ENCODE results near the gene UCHL1.

The UCHL1 gene

DNA sequence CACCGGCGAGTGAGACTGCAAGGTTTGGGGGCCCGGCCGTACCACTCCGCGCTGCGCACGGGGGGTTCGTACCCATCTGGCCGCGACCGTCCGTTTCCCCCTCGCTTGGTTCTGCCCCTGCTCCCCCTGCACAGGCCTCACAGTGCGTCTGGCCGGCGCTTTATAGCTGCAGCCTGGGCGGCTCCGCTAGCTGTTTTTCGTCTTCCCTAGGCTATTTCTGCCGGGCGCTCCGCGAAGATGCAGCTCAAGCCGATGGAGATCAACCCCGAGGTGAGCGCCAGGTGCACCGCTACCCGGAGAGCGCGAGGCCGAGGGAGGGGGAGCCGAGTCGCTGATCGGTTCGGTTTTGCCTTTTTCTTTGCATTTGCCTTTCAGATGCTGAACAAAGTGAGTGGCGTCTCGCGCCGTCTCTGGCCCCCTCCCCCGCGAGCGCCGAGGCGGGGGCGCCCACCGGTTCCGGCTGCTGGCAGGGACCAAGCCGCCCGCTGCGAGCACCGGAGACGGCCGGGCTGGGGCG lies at the start of gene UCHL1:
Gene UCHL1 (plus strand): TSS at position 189 of the 517 bp plus-strand sequence. CDS start 49 bp downstream, at position 238.
- Histone ChIP-seq H3K27me3 (ENCODE audit: insufficient read depth, low read length) (no peaks in the 10 kb centered on the region), H3K27ac (ENCODE audit: low read depth, low read length) (peak within 1 kb of the TSS; percentile 70), H3K79me2 (ENCODE audit: control insufficient read depth, insufficient read depth, low read length, unreplicated experiment) (peaks cover 40% of the 10 kb centered on the region), H3K36me3 (ENCODE audit: insufficient read depth, low read length) (peaks cover 33% of the 10 kb centered on the region), H3K4me1 (ENCODE audit: control insufficient read depth, insufficient read depth, low read length, unreplicated experiment) (peaks cover 32% of the 10 kb centered on the region), H2AFZ (ENCODE audit: low read length, unreplicated experiment) (peak within 1 kb of the TSS; percentile 68), H3K4me3 (ENCODE audit: low read depth, low read length) (peak within 1 kb of the TSS; percentile 92)

- Histone ChIP-seq H3K79me2 (ENCODE audit: control insufficient read depth, insufficient read depth, low read length, unreplicated experiment) (peaks cover 95% of the 10 kb centered on the region), H3K36me3 (ENCODE audit: insufficient read depth, low read length) (no peaks in the 10 kb centered on the region), H3K4me1 (ENCODE audit: control insufficient read depth, insufficient read depth, low read length, unreplicated experiment) (peaks cover 82% of the 10 kb centered on the region), H3K4me3 (ENCODE audit: low read depth, low read length) (no peak overlapping the region), H2AFZ (ENCODE audit: low read length, unreplicated experiment) (no peak overlapping the region), H3K27me3 (ENCODE audit: insufficient read depth, low read length) (no peaks in the 10 kb centered on the region), H3K27ac (ENCODE audit: low read depth, low read length) (peak overlapping the region; percentile 56)
Observed at GRCh38 chr4:41207291-41207831, 49.4 kb upstream of the UCHL1 start.

DNA sequence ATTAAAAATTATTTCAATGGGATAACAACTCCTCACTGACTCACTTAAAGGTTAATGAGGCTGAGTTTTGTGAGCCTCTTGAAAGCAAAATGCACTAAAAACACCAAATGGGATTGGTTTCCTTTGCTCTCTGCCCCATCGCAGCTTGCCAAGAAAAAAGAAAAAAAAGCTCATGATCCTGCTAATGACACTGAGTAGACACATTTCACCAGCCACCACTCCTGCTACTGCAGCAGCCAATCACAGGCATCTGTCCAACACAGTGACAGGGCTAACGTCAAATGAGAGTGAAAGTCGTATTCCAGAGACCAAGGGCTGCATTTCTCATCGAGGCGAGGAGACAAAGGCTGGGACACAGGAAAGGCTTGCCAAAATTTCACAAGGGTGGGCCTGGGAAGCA lies 47.5 kb upstream of the UCHL1 start:
- no peaks in the 10 kb centered on the region for H3K36me3 ChIP-seq (ENCODE audit: insufficient read depth, low read length)
- H3K4me3 ChIP-seq (ENCODE audit: low read depth, low read length), result no peak overlapping the region
- H3K4me1 ChIP-seq (ENCODE audit: control insufficient read depth, insufficient read depth, low read length, unreplicated experiment), result peaks cover 63% of the 10 kb centered on the region
- no peaks in the 10 kb centered on the region for H3K27me3 ChIP-seq (ENCODE audit: insufficient read depth, low read length)
- no peak overlapping the region for H2AFZ ChIP-seq (ENCODE audit: low read length, unreplicated experiment)
- H3K27ac ChIP-seq (ENCODE audit: low read depth, low read length), result peak overlapping the region; percentile 31
- peaks cover 96% of the 10 kb centered on the region for H3K79me2 ChIP-seq (ENCODE audit: control insufficient read depth, insufficient read depth, low read length, unreplicated experiment)

DNA sequence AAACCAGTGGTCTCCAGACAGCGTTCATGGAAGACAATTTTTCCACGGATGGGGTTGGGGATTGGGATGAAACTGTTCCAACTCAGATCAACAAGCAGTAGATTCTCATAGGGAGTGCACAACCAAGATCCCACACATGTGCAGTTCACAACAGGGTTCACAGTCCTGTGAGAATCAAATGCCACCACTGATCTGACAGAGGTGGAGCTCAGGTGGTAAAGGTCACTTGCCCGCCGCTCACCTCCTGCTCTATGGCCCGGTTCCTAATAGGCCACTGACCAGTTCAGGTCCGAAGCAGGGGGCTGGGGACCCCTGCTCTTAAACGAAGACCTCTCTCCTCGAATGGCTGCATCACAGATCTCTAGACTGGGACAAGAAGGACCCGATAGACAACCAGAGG lies 46.8 kb upstream of the UCHL1 start:
- Histone ChIP-seq H3K27ac (ENCODE audit: low read depth, low read length) (no peak overlapping the region), H3K79me2 (ENCODE audit: control insufficient read depth, insufficient read depth, low read length, unreplicated experiment) (peaks cover 90% of the 10 kb centered on the region)

GRCh38 chr4:41211951-41212615 lies 44.6 kb upstream of the UCHL1 start:
- H3K36me3 ChIP-seq (ENCODE audit: insufficient read depth, low read length), result no peaks in the 10 kb centered on the region
- H3K27me3 ChIP-seq (ENCODE audit: insufficient read depth, low read length), result no peaks in the 10 kb centered on the region
- H3K79me2 ChIP-seq (ENCODE audit: control insufficient read depth, insufficient read depth, low read length, unreplicated experiment), result peaks cover 69% of the 10 kb centered on the region
- no peak overlapping the region for H2AFZ ChIP-seq (ENCODE audit: low read length, unreplicated experiment)
- peak overlapping the region; percentile 46 for H3K27ac ChIP-seq (ENCODE audit: low read depth, low read length)
- peak overlapping the region; percentile 88 for H3K4me3 ChIP-seq (ENCODE audit: low read depth, low read length)
- peaks cover 46% of the 10 kb centered on the region for H3K4me1 ChIP-seq (ENCODE audit: control insufficient read depth, insufficient read depth, low read length, unreplicated experiment)

More for the DNA sequence above, 46.8 kb upstream of the UCHL1 start:
- no peaks in the 10 kb centered on the region for H3K27me3 ChIP-seq (ENCODE audit: insufficient read depth, low read length)
- no peak overlapping the region for H2AFZ ChIP-seq (ENCODE audit: low read length, unreplicated experiment)
- H3K36me3 ChIP-seq (ENCODE audit: insufficient read depth, low read length), result no peaks in the 10 kb centered on the region
- H3K4me3 ChIP-seq (ENCODE audit: low read depth, low read length), result no peak overlapping the region
- peaks cover 56% of the 10 kb centered on the region for H3K4me1 ChIP-seq (ENCODE audit: control insufficient read depth, insufficient read depth, low read length, unreplicated experiment)

- peak overlapping the region; percentile 46 for H3K27ac ChIP-seq (ENCODE audit: low read depth, low read length)
- peak overlapping the region; percentile 88 for H3K4me3 ChIP-seq (ENCODE audit: low read depth, low read length)
- no peaks in the 10 kb centered on the region for H3K27me3 ChIP-seq (ENCODE audit: insufficient read depth, low read length)
- peak overlapping the region; percentile 32 for H2AFZ ChIP-seq (ENCODE audit: low read length, unreplicated experiment)
- H3K36me3 ChIP-seq (ENCODE audit: insufficient read depth, low read length), result no peaks in the 10 kb centered on the region
- peaks cover 42% of the 10 kb centered on the region for H3K4me1 ChIP-seq (ENCODE audit: control insufficient read depth, insufficient read depth, low read length, unreplicated experiment)
- H3K79me2 ChIP-seq (ENCODE audit: control insufficient read depth, insufficient read depth, low read length, unreplicated experiment), result peaks cover 63% of the 10 kb centered on the region
Observed at GRCh38 chr4:41212616-41213203, 44.0 kb upstream of the UCHL1 start.

DNA sequence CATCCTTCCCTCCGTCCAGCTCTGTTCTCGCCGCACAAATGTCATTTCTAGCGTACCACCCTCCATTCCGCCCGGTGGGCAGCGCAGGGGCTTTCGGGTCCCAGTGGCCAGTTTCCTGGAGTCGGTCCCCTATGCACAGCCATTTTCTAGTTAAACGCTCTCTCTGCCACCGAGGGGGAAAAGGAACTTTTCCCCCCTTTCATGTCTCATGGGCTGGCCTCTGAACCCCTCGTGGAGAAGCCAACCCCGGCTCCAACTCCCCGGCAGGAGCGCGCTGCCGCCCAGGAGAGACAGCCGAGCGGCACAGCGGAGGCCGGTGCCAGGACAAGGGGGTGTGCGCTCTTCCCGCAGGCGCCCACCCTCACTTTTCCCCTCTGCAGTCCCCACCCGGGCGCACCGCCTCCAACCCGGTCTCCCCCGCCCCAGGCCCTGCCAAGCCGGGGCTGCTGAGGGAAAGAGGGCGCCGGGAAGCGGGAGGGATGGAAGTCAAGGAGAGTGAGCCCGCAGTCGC lies 43.0 kb upstream of the UCHL1 start:
- Histone ChIP-seq H3K27ac (ENCODE audit: low read depth, low read length) (peak overlapping the region; percentile 46; the same call in 1 of the 2 replicates), H2AFZ (ENCODE audit: low read length, unreplicated experiment) (peak overlapping the region; percentile 32), H3K4me3 (ENCODE audit: low read depth, low read length) (peak overlapping the region; percentile 88)

DNA sequence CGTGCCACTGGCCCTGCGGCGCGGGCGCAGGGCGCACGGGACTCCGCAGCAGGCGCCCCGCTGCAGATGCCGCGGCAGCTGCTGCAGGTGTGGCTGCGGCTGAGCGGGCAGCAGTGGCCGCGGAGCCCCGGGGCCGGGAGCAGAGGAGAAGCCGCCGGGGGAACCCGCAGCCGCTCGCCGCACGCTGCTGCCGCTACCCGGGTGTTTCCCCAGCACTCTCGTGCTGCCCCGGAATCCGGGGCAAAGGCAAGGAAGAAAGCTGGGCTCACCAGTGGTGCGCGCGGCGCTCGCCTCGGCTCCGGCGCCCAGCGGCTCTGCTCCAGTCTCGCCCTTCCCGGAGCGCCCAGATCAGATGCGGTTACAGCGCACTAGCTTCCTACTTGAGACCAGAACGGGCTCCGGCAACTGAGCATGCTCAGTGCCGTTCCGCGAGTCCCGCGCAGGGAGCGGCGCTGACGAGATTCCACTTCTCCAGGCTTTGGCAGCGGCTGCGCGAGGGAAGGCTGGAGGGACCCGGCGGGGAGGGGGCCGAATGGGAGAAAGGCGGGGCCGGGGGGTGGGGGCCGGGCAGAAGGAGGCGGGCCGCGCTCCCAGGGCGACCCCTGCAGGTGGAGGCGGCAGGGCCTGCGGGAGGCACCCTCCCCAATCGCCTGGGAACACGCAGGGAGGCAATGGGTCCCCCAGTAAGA lies 42.4 kb upstream of the UCHL1 start, which contains the start of gene APBB2:
Gene APBB2 (minus strand): TSS at position 407 of the 689 bp plus-strand sequence. CDS start 181,288 bp downstream, outside the sequence.
- H2AFZ ChIP-seq (ENCODE audit: low read length, unreplicated experiment), result peak within 1 kb of the TSS; percentile 79
- peaks cover 26% of the 10 kb centered on the region for H3K4me1 ChIP-seq (ENCODE audit: control insufficient read depth, insufficient read depth, low read length, unreplicated experiment)
- no peaks in the 10 kb centered on the region for H3K36me3 ChIP-seq (ENCODE audit: insufficient read depth, low read length)
- peaks cover 48% of the 10 kb centered on the region for H3K79me2 ChIP-seq (ENCODE audit: control insufficient read depth, insufficient read depth, low read length, unreplicated experiment)
- peak within 1 kb of the TSS; percentile 46 for H3K27ac ChIP-seq (ENCODE audit: low read depth, low read length)
- H3K4me3 ChIP-seq (ENCODE audit: low read depth, low read length), result peak within 1 kb of the TSS; percentile 93
- no peaks in the 10 kb centered on the region for H3K27me3 ChIP-seq (ENCODE audit: insufficient read depth, low read length)

More for the DNA sequence above, 43.0 kb upstream of the UCHL1 start:
- Histone ChIP-seq H3K36me3 (ENCODE audit: insufficient read depth, low read length) (no peaks in the 10 kb centered on the region), H3K27me3 (ENCODE audit: insufficient read depth, low read length) (no peaks in the 10 kb centered on the region), H3K79me2 (ENCODE audit: control insufficient read depth, insufficient read depth, low read length, unreplicated experiment) (peaks cover 54% of the 10 kb centered on the region), H3K4me1 (ENCODE audit: control insufficient read depth, insufficient read depth, low read length, unreplicated experiment) (peaks cover 32% of the 10 kb centered on the region)

- peak overlapping the region; percentile 48 for H3K4me3 ChIP-seq (ENCODE audit: low read depth, low read length)
- H2AFZ ChIP-seq (ENCODE audit: low read length, unreplicated experiment), result peak overlapping the region; percentile 79
- peaks cover 21% of the 10 kb centered on the region for H3K4me1 ChIP-seq (ENCODE audit: control insufficient read depth, insufficient read depth, low read length, unreplicated experiment)
- H3K27me3 ChIP-seq (ENCODE audit: insufficient read depth, low read length), result no peaks in the 10 kb centered on the region
- peaks cover 43% of the 10 kb centered on the region for H3K79me2 ChIP-seq (ENCODE audit: control insufficient read depth, insufficient read depth, low read length, unreplicated experiment)
- H3K36me3 ChIP-seq (ENCODE audit: insufficient read depth, low read length), result no peaks in the 10 kb centered on the region
- H3K27ac ChIP-seq (ENCODE audit: low read depth, low read length), result no peak overlapping the region
Observed at GRCh38 chr4:41214825-41215146, 41.9 kb upstream of the UCHL1 start.

GRCh38 chr4:41215155-41215554 lies 41.6 kb upstream of the UCHL1 start:
- H3K4me3 ChIP-seq (ENCODE audit: low read depth, low read length), result peak overlapping the region; percentile 93
- peaks cover 20% of the 10 kb centered on the region for H3K4me1 ChIP-seq (ENCODE audit: control insufficient read depth, insufficient read depth, low read length, unreplicated experiment)
- H3K36me3 ChIP-seq (ENCODE audit: insufficient read depth, low read length), result no peaks in the 10 kb centered on the region
- H3K27me3 ChIP-seq (ENCODE audit: insufficient read depth, low read length), result no peaks in the 10 kb centered on the region
- peaks cover 39% of the 10 kb centered on the region for H3K79me2 ChIP-seq (ENCODE audit: control insufficient read depth, insufficient read depth, low read length, unreplicated experiment)
- H2AFZ ChIP-seq (ENCODE audit: low read length, unreplicated experiment), result no peak overlapping the region
- H3K27ac ChIP-seq (ENCODE audit: low read depth, low read length), result no peak overlapping the region

All from ACC112 (cell line).